Loucy (cell line): ENCODE data around the gene SDC3.

Experiments
- CTCF ChIP-seq: fragments of 200-600 bp; sonication (generic); conservative IDR thresholded peaks from 2 replicates; pipeline ENCODE4 v1.5.1; 2014; ENCODE audit warnings: mild to moderate bottlenecking, antibody characterized with exemption, low read length
- EZH2phosphoT487 ChIP-seq: fragments of 200-600 bp; IDR thresholded peaks from 2 replicates; pipeline ENCODE4 v1.6.1; 2018; ENCODE audit warnings: antibody characterized with exemption, mild to moderate bottlenecking, moderate library complexity, borderline replicate concordance

GRCh38 chr1:30878559-30878958, 30.0 kb downstream of the SDC3 start:
- TF ChIP-seq CTCF (no peak), EZH2phosphoT487 (no peak)
